NCI-H2196 (cell line): ENCODE results near the gene OLFM4.
"Not testable (repeated sequence)": the region's sequence is repeated elsewhere in the genome, so short reads cannot be mapped to it uniquely, and the experiment has no call there.

Experiments used
- DNase-seq: peaks from one replicate; lab custom pipeline; 2025; ENCODE audit not compliant: unreplicated experiment; lab: John Stamatoyannopoulos, UW

OLFM4 gene

GRCh38 chr13:53028637-53029203, at the start of gene OLFM4:
Gene OLFM4 (plus strand): TSS chr13:53028813. CDS start chr13:53028837, 24 bp downstream.
- no peak for DNase-seq

GRCh38 chr13:52978989-52979388, 49.6 kb upstream of the OLFM4 start:
- DNase-seq: no peak

- no peak for DNase-seq
Observed at GRCh38 chr13:52980695-52981094, 47.9 kb upstream of the OLFM4 start.

- no peak for DNase-seq
Observed at GRCh38 chr13:52983836-52984235, 44.8 kb upstream of the OLFM4 start.

GRCh38 chr13:52984881-52985363, 43.7 kb upstream of the OLFM4 start:
- no peak for DNase-seq

- no peak for DNase-seq
Observed at GRCh38 chr13:52991344-52992020, 37.1 kb upstream of the OLFM4 start.

GRCh38 chr13:52992110-52992509, 36.5 kb upstream of the OLFM4 start:
- no peak for DNase-seq

GRCh38 chr13:52994051-52994450, 34.6 kb upstream of the OLFM4 start:
- no peak for DNase-seq

- no peak for DNase-seq
Observed at GRCh38 chr13:52994865-52995264, 33.7 kb upstream of the OLFM4 start.

- no peak for DNase-seq
Observed at GRCh38 chr13:52995946-52996345, 32.7 kb upstream of the OLFM4 start.

- no peak for DNase-seq
Observed at GRCh38 chr13:52997951-52998876, 30.4 kb upstream of the OLFM4 start.

- DNase-seq: no peak
Observed at GRCh38 chr13:52999093-52999696, 29.4 kb upstream of the OLFM4 start.

- no peak for DNase-seq
Observed at GRCh38 chr13:53001444-53002225, 27.0 kb upstream of the OLFM4 start.

- no peak for DNase-seq
Observed at GRCh38 chr13:53004573-53004972, 24.0 kb upstream of the OLFM4 start.

- peak; percentile 7 for DNase-seq
Observed at GRCh38 chr13:53005626-53006025, 23.0 kb upstream of the OLFM4 start.

- no peak for DNase-seq
Observed at GRCh38 chr13:53007872-53008271, 20.7 kb upstream of the OLFM4 start.

GRCh38 chr13:53010374-53011105, 18.1 kb upstream of the OLFM4 start:
- peak; percentile 51 for DNase-seq

GRCh38 chr13:53012707-53013106, 15.9 kb upstream of the OLFM4 start:
- no peak for DNase-seq

GRCh38 chr13:53013113-53013512, 15.5 kb upstream of the OLFM4 start:
- DNase-seq: no peak

- not testable (repeated sequence) for DNase-seq
Observed at GRCh38 chr13:53014018-53014417, 14.6 kb upstream of the OLFM4 start.
